Gastrocnemius medialis (tissue), 4 donors: ENCODE data around the gene SLC25A25.

Experiments
- CTCF ChIP-seq, 5 experiments: fragments of 450-650 bp in 3 of 5; fragments of 200-600 bp in 2 of 5; sonication (generic) in 2 of 5; IDR thresholded peaks in 4 of 5; conservative IDR thresholded peaks in 1 of 5; 1 replicate in 4 of 5; 2 replicates in 1 of 5; pipeline ENCODE4 v1.5.1; 2016 to 2019; ENCODE audit warnings: antibody characterized with exemption in 5 of 5, mild to moderate bottlenecking in 3 of 5, moderate library complexity in 3 of 5
- POLR2A ChIP-seq, 2 donors: fragments of 450-650 bp; IDR thresholded peaks; one replicate each; pipeline ENCODE4 v1.6.1; 2017; ENCODE audit warnings: antibody characterized with exemption in 2 of 2, mild to moderate bottlenecking in 2 of 2, moderate library complexity in 2 of 2

DNA sequence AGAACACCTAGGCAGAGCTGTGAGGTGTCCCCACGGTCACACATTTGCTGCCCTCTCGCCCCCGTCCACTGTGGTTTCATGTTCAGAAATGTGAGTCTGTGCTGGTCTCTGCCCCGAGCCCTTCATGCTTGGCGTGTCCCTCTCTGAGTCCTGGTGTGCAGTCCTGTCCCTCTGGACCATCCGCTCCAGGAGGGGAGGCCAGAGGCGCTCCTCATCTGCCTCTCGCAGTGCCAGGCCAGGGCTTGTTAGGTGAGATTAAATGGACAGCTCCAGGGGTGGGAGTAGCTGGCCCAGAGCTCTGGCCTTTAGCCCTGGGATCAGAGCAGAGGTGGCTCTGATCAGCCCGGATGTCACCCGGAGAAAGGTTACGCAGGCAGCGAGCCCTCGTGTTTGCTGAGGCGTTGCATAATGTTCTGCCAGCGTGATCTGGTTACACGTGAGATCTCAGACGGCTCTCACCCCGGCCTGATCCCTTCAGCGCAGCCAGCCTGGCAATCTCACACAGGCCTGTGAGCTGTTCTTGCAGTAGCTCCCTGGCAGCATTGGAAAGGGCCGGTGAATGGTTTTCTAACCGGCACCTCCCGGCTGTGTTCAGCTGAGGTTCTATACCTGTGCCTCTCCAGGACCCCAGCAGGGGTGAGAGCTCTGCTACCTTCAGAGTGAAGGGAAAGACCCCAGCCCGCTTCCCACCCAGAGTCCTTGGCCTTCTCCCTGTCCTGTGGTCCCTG, 35.0 kb downstream of the SLC25A25 start:
- TF ChIP-seq CTCF (IDR thresholded peaks at IDR 0.05 in 4 of 5, conservative IDR thresholded peaks at IDR 0.05 in 1 of 5) (no peak), POLR2A (IDR thresholded peaks at IDR 0.05) (no peak)
